Hematopoietic multipotent progenitor cell treated with erythropoietin and hydrocortisone succinate and interleukin-3 and kit ligand, for 4 days (in vitro differentiated cells): ENCODE results near the gene VWA5A.
"Not testable (repeated sequence)": the region's sequence is repeated elsewhere in the genome, so short reads cannot be mapped to it uniquely, and the experiment has no call there.

Experiments used
- DNase-seq: peaks from one replicate; pipeline ENCODE4 v3.0.0-alpha.2; 2015

The VWA5A gene

DNA sequence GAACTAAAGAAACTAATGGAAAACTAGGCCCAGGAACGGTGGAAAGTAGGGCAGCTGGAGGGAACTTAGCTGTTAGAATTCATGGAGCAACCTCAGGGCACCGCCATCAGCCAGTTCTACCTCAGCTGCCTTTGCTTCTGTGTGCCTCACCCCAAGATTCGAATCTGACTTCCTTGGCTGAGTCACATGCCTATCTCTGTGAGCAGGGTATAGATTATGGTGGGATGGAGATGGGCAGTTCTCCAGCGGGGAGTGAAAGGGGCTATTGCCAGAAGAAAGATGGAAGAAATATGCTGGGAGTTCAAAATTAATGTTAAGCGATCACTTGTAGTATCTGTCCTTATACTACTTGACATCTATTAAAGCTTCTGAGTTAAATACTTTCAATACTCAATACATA, 18.9 kb upstream of the VWA5A start:
- DNase-seq = peak; percentile 62

DNA sequence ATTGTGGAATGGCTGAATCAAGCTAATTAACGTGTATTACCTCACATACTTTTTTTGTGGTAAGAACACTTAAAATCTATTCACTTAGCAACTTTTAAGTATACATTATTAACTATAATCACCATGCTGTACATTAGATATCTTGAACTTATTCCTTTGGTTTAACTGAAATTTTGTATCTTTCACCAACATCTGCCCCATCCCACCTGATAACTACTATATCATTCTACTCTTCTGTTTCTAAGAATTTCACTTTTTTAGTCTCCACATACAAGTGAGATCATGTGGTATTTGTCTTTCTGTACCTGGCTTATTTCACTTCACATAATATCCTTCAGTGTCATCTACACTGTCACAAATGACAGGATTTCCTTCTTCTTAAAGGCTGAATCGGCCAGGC, 17.1 kb upstream of the VWA5A start:
- DNase-seq = peak; percentile 58

DNA sequence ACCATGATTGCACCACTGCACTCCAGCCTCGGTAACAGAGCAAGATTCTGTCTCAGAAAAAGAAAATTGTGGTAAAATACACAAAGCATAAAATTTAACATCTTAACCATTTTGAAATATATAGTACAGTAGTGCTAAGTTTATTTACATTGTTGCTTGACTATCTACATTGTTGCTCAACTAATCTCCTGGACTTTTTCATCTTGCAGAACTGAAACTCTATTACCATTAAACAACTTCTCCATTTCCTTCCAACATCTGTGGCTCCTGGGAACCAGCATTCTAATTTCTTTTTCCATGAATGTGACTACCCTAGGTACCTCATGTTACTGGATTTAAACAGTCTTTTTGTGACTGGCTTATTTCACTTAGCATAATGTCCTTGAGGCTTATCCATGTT, 13.5 kb upstream of the VWA5A start:
- no peak for DNase-seq

DNA sequence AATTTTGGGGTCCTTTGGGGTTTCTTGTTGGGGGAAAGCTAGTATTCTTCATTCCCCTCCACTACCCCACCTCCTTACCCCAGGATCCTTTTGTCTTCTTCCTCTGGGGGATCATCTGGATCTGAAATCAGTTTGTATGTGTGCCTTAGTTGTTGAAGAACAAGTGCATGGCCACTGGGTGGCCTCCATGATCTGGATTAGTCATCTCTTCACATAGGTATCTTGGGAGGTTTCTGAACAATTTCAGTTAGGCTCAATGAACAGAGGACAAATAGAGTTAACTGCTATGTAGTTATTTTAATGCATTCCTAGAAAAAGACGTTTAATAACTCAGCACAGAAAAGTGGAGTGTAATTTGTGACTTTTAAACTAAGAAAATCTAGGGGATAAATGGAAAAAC, 7.1 kb upstream of the VWA5A start:
- DNase-seq = peak; percentile 77

DNA sequence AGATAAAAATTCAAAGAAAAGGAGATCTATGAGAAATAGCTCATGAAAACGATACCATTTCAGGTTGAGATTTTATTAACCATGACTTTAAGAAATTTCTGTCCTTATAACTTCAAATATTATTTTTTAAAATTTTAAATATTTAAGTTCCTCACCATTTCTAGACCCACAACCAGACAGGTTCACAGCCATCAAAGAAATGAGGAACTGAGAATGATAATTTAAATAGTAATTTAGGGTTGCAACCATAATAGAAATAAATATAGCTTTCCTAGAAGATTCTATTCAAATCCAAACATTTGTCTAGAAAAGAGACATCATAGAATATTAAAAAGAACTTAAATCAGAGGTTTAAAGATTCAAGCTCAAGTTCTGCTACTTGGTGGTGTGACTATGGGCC, 5.9 kb upstream of the VWA5A start:
- DNase-seq = no peak

- DNase-seq = no peak
These were observed 5.0 kb upstream of the VWA5A start for GRCh38 chr11:124110201-124110600.

DNA sequence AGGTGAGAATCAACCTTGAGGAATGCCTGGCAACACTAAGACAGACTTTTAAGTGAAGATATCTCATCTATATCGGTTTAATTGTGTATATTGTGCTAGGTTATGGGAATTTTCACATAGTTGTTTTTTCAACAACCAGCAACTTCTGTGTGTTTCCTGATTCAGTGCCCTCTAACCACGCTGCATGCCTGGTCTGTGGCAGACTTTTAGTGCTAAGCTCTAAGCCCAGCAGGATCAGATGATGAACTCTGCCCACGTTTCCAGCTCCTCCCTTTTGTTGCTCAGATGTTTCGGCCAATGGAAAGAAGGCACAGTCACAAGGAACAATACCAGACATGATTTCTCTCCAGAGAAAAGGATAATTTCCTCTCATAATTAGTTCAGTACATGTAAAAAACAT, 1.4 kb upstream of the VWA5A start:
- DNase-seq = peak; percentile 42

DNA sequence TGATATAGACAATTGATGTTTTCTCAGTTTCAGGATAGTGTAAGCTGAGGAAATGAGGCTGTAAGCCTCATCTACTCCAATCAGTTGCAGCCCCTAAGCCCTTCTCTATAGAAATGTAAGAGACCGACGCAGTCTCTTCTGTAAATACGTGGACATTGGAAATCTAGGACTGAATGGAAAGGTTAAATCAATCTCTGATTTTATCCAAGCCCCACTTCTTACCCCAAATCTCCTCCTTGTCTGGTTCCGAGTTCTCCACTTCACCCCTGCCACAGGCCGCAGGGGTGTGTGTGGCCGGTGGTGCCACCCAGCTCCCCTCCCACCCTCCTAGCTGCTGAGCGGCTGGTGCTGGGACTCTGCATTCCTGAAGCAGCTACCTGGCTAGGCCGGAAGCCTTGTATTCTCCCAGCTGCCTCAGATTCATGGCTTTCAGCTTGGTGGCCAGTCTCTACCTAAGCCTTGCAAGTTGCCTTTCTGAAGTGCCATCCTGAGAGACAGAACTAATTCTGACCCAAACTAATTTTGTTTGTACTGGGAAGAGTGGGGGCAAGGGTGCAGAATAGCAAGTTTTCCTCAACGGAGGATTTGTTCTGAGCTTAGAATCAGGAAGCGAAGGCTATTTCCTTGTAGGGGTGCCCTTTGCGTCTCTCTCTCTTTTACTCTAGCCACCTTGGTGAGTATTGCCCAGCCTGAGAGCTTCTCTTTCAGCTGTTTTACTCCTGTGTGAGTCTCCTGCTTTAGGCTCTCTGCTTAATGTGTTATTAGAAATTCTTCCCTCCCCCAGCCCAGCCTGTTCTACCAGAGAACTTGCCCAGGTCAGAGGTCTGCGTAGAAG, 749 bp downstream of the VWA5A start:
- no peak for DNase-seq

DNA sequence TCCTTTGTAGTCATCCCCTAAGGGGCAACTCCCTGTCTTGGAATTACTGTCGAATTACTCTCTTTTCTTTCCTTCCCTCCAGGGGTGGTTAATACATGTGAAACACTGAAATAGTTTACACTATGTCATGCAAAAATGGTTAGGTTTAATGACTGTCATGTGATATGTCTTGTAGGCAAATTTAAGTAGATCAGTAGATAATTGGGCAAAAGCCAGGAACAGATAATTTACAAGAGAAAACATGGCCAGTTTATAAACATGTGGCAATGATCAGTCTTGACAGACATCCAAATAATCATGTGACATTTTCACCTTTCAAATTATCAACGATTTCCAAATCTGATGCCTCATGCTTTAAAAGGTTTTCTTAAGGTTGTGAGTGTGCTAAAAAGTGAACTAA, 3.9 kb downstream of the VWA5A start:
- no peak for DNase-seq

GRCh38 chr11:124120891-124121290, 5.6 kb downstream of the VWA5A start:
- no peak for DNase-seq

GRCh38 chr11:124122123-124122522, 6.9 kb downstream of the VWA5A start:
- peak; percentile 73 for DNase-seq

GRCh38 chr11:124123622-124124021, 8.4 kb downstream of the VWA5A start:
- peak; percentile 19 for DNase-seq

DNA sequence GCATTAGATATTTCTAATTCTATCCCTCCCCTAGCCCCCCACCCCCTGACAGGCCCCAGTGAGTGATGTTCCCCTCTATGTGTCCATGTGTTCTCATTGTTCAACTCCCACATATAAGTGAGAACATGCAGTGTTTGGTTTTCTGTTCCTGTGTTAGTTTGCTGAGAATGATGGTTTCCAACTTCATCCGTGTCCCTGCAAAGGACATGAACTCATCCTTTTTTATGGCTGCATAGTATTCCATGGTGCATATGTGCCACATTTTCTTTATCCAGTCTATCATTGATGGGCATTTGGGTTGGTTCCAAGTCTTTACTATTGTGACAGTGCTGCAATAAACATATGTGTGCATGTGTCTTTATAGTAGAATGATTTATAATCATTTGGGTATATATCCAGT, 11.9 kb downstream of the VWA5A start:
- DNase-seq = not testable (repeated sequence)

GRCh38 chr11:124143034-124143433, 27.8 kb downstream of the VWA5A start:
- DNase-seq = no peak

DNA sequence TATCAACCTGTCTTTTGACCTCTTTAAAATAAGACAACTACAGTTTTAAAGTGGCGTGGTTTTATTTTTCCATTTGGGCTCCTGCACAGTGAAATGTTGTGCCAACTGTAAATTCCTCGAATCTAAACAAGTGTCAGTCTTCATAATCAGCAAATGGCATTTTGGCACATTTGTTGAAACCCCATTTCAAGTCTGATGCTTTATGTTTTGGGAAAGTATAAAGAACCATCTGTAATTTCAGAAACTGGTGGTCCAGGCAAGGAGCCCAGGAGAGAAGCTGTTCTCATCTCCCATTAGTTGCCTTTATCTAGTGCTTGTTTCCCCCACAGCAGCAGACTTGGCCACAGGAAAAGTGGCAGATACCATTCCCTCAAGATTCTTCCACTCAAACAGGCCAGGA, 32.7 kb downstream of the VWA5A start:
- DNase-seq = no peak

GRCh38 chr11:124150684-124151083, 35.4 kb downstream of the VWA5A start:
- peak; percentile 52 for DNase-seq

- DNase-seq = no peak
These were observed 37.6 kb downstream of the VWA5A start for GRCh38 chr11:124152770-124153407.

- DNase-seq = no peak
These were observed 38.6 kb downstream of the VWA5A start for GRCh38 chr11:124153821-124154220.

- no peak for DNase-seq
These were observed 44.2 kb downstream of the VWA5A start for GRCh38 chr11:124159481-124159880.

DNA sequence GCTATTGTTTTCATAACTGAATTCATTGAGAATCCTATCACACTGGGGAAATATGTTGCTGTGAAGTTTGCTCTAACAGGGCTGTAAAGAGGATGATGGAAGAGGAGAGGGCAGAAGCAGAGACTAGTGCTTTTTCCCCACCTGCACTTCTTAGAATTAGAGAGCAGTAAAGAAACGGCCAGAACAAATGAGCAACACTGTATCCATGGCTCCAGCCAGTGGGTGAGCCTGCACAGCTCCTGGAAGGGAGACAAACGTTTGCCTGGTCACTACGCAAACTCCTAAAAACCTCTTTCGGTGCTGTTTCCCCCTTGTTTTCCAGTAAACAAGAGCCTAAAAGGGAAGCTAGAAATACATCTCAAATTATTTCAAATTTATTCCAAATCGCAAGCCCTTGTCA, 45.7 kb downstream of the VWA5A start:
- no peak for DNase-seq

DNA sequence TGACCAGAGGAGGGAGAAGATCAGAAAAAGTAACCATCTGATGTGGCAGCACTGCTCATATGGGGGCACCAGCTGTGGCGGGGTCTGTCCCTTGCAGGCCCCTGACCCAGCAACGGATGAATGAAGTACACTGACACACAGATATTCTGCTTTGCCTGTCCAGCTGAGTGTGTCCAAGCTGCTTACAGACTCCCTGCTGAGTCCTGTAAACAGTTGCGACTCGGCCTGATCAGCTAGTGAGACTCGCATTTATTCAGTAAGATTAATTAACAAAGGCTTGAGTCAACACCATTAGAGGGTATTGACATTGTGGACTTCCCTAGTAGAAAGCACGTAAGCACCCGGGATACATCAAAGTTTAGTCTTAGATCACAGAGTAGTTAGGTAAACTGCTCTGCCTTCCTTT, 52.6 kb downstream of the VWA5A start:
- DNase-seq = no peak

DNA sequence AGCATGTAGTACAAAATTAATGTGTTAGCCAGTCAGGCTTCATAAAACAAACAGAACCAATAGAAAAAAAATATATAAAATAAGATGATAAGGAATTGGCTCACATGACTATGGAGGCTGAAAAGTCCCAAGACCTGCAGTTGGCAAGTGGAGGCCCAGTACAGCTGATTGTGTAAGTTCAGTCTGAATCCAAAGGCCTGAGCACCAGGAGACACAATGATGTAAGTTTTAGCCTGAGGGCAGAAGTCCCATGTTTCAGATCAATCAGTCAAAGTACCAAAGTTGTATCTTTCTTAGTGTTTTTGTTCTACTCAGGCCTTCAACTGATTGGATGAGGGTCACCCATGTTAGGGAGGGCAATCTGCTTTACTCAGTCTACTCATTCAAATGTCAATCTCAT, 53.5 kb downstream of the VWA5A start:
- DNase-seq = no peak

DNA sequence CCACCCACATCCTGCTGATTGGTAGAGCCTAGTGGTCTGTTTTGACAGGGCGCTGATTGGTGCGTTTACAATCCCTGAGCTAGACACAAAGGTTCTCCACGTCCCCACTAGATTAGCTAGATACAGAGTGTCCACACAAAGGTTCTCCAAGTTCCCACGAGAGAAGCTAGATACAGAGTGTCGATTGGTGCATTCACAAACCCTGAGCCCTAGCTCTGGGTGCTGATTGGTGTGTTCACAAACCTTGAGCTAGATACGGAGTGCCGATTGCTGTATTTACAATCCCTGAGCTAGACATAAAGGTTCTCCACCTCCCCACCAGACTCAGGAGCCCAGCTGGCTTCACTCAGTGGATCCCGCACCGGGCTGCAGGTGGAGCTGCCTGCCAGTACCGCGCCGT, 55.1 kb downstream of the VWA5A start:
- not testable (repeated sequence) for DNase-seq

DNA sequence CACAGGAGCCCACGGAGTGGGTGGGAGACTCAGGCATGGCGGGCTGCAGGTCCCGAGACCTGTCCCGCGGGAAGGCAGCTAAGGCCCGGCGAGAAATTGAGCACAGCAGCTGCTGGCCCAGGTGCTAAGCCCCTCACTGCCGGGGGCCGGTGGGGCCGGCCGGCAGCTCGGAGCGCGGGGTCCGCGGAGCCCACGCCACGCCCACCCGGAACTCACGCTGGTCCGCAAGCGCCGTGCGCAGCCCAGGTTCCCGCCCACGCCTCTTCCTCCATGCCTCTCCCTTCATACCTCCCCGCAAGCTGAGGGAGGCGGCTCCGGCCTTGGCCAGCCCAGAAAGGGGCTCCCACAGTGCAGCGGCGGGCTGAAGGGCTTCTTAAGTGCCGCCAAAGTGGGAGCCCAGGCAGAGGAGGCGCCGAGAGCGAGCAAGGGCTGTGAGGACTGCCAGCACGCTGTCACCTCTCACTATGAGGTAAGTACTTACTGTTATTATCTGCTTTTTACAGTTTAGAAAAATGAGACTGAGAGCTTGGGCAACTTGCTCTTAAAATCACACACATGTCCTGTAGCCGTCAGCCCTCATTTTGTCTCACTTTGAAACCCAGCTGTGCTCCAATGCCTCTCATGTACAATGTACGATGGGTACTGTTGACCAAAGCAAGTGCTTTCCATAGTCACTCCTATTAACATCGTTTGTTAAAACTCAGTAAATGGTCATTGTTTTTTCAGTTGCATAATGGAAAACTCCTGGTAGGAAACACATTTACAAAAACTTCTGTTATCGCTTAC, 55.7 kb downstream of the VWA5A start:
- no peak for DNase-seq
